ENCODE data around the gene COL4A2. TPM values are rescaled to one million over a fixed set of nuclear protein-coding genes. Genes with fewer than 3 reads are reported as not detected.

COL4A2 gene
- total RNA-seq, 3 donors from 2014 or later (not counting 1 experiment from before 2014, with no cell fraction given) = not detected

GRCh38 chr13:110560601-110561343 lies 253.7 kb downstream of the COL4A2 start:
- no peaks in the 10 kb centered on the region for H3K9me3 Mint-ChIP-seq
- peaks cover 17 to 18% of the 10 kb centered on the region in 2 donors for H3K4me1 Mint-ChIP-seq
- Histone ChIP-seq H3K36me3 (ENCODE audit: control insufficient read depth, insufficient read depth, low read length) (no peaks in the 10 kb centered on the region), H3K27me3 (ENCODE audit: control insufficient read depth, insufficient read depth, low read length) (peaks cover 4% of the 10 kb centered on the region), H3K4me1 (ENCODE audit: control insufficient read depth, insufficient read depth, low read length) (peaks cover 22% of the 10 kb centered on the region), H3K4me3 (ENCODE audit: low read length) (peak overlapping the region; percentile 60), H3K27ac (ENCODE audit: low read length) (peak overlapping the region; percentile 45), H3K9me3 (ENCODE audit: control insufficient read depth, insufficient read depth, low read length) (no peaks in the 10 kb centered on the region)
- WGBS (ENCODE audit: insufficient coverage) = 5% methylated on average over 29 of the region's 29 CpGs
- no peaks in the 10 kb centered on the region for H3K36me3 Mint-ChIP-seq
- intact Hi-C loops (cut with micrococcal nuclease) = no loop called here
- H3K4me3 Mint-ChIP-seq = peak overlapping the region; percentile 85
- DNase-seq (peak in 1 of 2 donors; percentile 55), ATAC-seq (peak; percentile 11 to 24 (median 20))
- H3K27ac Mint-ChIP-seq = peak overlapping the region; percentile 28 to 30
- H3K27me3 Mint-ChIP-seq (ENCODE audit: low read depth in 2 of 2) = peaks cover 12 to 17% of the 10 kb centered on the region in 2 donors
- TF ChIP-seq, protein P1, sequence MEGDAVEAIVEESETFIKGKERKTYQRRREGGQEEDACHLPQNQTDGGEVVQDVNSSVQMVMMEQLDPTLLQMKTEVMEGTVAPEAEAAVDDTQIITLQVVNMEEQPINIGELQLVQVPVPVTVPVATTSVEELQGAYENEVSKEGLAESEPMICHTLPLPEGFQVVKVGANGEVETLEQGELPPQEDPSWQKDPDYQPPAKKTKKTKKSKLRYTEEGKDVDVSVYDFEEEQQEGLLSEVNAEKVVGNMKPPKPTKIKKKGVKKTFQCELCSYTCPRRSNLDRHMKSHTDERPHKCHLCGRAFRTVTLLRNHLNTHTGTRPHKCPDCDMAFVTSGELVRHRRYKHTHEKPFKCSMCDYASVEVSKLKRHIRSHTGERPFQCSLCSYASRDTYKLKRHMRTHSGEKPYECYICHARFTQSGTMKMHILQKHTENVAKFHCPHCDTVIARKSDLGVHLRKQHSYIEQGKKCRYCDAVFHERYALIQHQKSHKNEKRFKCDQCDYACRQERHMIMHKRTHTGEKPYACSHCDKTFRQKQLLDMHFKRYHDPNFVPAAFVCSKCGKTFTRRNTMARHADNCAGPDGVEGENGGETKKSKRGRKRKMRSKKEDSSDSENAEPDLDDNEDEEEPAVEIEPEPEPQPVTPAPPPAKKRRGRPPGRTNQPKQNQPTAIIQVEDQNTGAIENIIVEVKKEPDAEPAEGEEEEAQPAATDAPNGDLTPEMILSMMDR (IDR thresholded peaks at IDR 0.05) = no peak

DNA sequence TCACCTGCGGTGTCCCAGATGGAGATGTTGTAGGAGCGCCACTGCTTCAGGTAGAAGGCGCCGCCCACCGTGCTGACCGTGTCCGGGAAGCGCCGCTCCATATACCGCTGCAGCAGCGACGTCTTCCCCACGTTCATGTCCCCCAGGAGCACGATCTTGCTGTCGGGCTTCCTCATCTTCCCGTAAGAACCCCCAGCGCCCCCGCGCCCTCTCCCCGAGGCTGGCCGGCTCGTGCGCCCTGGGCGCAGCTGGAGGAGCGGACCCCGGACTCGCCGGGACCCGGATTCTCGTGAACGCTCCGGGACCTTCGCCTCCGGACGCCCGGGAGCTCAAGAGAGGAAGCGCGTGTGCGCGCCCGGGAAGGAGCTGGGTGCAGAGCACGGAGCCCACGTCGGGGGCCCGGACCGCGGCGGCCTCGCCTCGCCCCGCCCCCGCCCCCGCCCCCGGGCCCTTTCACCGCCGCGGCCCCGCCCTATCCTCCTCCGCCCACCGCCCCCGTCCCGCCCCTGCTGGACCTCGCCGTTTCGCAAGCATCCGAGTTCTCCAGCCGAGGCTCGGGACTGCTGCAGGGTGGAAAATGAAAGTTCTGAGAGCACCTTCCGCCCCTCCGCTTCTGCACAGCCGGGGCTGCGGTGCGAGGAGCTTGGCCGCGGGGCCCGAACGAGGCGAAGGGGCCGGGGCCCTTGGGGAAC lies 254.4 kb downstream of the COL4A2 start, which contains the start of gene RAB20:
RAB20 (minus strand) TSS at position 379 of the 692 bp plus-strand sequence; CDS start at position 176, 203 bp downstream.
- TF ChIP-seq, protein P1 (IDR thresholded peaks at IDR 0.05) = no peak
- DNase-seq (peak; percentile 18 to 67), ATAC-seq (peak; percentile 72 to 78 (median 73))
- H3K4me3 Mint-ChIP-seq = peak within 1 kb of the TSS; percentile 91
- H3K4me1 Mint-ChIP-seq = peaks cover 13 to 18% of the 10 kb centered on the region in 2 donors
- H3K4me3 ChIP-seq (ENCODE audit: low read length) = peak within 1 kb of the TSS; percentile 60
- intact Hi-C loops (cut with micrococcal nuclease) = no loop called here
- under 1% methylated on average over 79 of the region's 79 CpGs for WGBS (ENCODE audit: insufficient coverage)
- peaks cover 15 to 17% of the 10 kb centered on the region in 2 donors for H3K27me3 Mint-ChIP-seq (ENCODE audit: low read depth in 2 of 2)
- H3K27ac ChIP-seq (ENCODE audit: low read length) = peak within 1 kb of the TSS; percentile 45
- no peaks in the 10 kb centered on the region for H3K9me3 Mint-ChIP-seq
- H3K36me3 Mint-ChIP-seq = no peaks in the 10 kb centered on the region
- peak within 1 kb of the TSS; percentile 29 to 30 for H3K27ac Mint-ChIP-seq
- peaks cover 4% of the 10 kb centered on the region for H3K27me3 ChIP-seq (ENCODE audit: control insufficient read depth, insufficient read depth, low read length)
- no peaks in the 10 kb centered on the region for H3K36me3 ChIP-seq (ENCODE audit: control insufficient read depth, insufficient read depth, low read length)
- no peaks in the 10 kb centered on the region for H3K9me3 ChIP-seq (ENCODE audit: control insufficient read depth, insufficient read depth, low read length)
- peaks cover 19% of the 10 kb centered on the region for H3K4me1 ChIP-seq (ENCODE audit: control insufficient read depth, insufficient read depth, low read length)

GRCh38 chr13:110562036-110562597 lies 255.0 kb downstream of the COL4A2 start:
- Mint-ChIP-seq H3K4me1 (peaks cover 13 to 18% of the 10 kb centered on the region in 2 donors), H3K9me3 (no peaks in the 10 kb centered on the region), H3K36me3 (no peaks in the 10 kb centered on the region), H3K4me3 (peak overlapping the region; percentile 91), H3K27me3 (ENCODE audit: low read depth in 2 of 2) (peaks cover 15 to 17% of the 10 kb centered on the region in 2 donors), H3K27ac (peak overlapping the region in 1 of 2 donors; percentile 29)
- H3K4me1 ChIP-seq (ENCODE audit: control insufficient read depth, insufficient read depth, low read length) = peaks cover 19% of the 10 kb centered on the region
- intact Hi-C loops (cut with micrococcal nuclease) = no loop called here
- H3K4me3 ChIP-seq (ENCODE audit: low read length) = peak overlapping the region; percentile 60
- H3K9me3 ChIP-seq (ENCODE audit: control insufficient read depth, insufficient read depth, low read length) = no peaks in the 10 kb centered on the region
- no peak for ATAC-seq
- no peak for DNase-seq
- peaks cover 4% of the 10 kb centered on the region for H3K27me3 ChIP-seq (ENCODE audit: control insufficient read depth, insufficient read depth, low read length)
- peak overlapping the region; percentile 21 for H3K27ac ChIP-seq (ENCODE audit: low read length)
- no peaks in the 10 kb centered on the region for H3K36me3 ChIP-seq (ENCODE audit: control insufficient read depth, insufficient read depth, low read length)
- TF ChIP-seq, protein P1 (IDR thresholded peaks at IDR 0.05) = no peak
- WGBS (ENCODE audit: insufficient coverage) = 25% methylated on average over 24 of the region's 24 CpGs

Other genes with a start within 250 kb of the COL4A2 start
- gene COL4A1, start 127 bp upstream of the COL4A2 start, total RNA-seq = not detected

All from natural killer cell (primary cell).